Measurements from ENCODE around the gene ZC3H13.

Gene ZC3H13

DNA sequence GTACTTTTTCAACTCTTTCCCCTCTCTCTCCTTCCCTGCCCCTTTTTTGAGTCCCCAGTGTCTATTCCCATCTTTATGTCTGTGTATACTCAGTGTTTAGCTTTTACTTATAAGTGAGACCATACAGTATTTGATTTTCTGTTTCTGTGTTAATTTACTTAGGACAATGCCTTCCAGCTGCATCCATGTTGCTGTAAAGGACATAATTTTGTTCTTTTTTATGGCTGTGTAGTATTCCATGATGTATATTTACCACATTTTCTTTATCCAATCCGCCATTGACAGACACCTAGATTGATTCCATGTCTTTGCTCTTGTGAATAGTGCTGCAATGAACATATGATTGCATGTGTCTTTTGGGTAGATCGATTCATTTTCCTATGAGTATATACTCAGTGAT, 10.7 kb upstream of the ZC3H13 start:
- TF ChIP-seq, protein P1, sequence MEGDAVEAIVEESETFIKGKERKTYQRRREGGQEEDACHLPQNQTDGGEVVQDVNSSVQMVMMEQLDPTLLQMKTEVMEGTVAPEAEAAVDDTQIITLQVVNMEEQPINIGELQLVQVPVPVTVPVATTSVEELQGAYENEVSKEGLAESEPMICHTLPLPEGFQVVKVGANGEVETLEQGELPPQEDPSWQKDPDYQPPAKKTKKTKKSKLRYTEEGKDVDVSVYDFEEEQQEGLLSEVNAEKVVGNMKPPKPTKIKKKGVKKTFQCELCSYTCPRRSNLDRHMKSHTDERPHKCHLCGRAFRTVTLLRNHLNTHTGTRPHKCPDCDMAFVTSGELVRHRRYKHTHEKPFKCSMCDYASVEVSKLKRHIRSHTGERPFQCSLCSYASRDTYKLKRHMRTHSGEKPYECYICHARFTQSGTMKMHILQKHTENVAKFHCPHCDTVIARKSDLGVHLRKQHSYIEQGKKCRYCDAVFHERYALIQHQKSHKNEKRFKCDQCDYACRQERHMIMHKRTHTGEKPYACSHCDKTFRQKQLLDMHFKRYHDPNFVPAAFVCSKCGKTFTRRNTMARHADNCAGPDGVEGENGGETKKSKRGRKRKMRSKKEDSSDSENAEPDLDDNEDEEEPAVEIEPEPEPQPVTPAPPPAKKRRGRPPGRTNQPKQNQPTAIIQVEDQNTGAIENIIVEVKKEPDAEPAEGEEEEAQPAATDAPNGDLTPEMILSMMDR (IDR thresholded peaks at IDR 0.05), result no peak
- DNase-seq (ENCODE audit: low spot score), result no peak
- H3K27ac ChIP-seq, result no peak overlapping the region
- H3K4me3 ChIP-seq, result no peak overlapping the region

DNA sequence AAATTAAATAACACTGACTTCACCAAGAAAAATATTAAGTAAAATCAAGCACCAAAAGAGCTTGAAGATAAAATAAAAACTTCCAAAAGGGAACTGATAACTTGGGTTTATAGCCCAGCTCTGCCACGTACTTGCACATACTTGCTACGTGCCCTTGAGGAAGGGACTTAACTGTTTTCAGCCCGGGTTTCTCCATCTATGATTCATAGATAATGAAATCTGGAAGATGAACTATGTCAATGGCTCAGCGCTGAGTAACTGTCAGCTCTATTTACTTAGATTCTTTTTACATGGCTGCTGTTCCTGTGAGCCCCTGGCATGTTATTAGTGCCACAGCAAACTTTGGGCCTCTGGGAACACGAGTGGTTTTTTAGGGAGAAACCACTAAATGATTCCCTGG, 9.6 kb upstream of the ZC3H13 start:
- H3K27ac ChIP-seq, result no peak overlapping the region
- no peak for DNase-seq (ENCODE audit: low spot score)
- TF ChIP-seq, protein P1 (IDR thresholded peaks at IDR 0.05), result no peak
- no peak overlapping the region for H3K4me3 ChIP-seq

DNA sequence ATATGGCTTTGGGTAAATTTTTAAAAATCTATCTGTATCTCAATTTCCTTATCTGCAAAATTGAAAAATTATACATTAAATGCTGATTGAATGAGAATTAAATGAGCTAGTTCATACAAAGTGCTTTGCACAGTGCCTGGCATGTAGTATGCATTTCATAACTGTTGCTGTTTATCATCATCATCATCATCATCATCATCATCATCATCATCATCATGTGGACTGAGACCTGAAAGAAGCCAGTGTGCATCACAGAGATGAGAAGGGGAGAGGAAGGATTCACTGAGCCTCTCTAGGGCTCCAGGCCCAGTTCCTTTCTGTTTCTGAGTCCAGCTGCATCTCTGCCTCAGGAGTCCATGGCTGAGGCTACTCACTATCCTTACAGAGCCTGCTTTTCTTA, 6.9 kb upstream of the ZC3H13 start:
- TF ChIP-seq, protein P1 (IDR thresholded peaks at IDR 0.05), result no peak
- no peak for DNase-seq (ENCODE audit: low spot score)
- Histone ChIP-seq H3K27ac (no peak overlapping the region), H3K4me3 (no peak overlapping the region)

DNA sequence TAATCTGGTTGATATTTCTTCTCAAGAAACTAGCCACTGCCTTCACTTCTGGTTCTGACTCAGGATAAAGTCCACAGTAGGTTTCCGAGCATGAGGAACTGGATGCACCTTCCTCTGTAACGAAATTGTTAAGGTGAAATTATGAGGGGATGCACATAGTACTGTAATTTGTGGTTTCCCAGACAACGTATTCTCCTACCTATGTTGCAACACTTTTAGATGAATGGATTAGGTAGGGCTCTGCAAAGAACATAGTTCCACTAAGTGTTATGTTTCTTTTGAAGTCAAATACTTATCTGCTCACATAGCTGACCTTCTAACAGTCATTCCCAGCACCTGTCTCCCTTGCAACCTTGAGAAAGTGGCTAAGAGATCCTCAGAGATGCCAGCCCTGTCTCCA, 5.7 kb upstream of the ZC3H13 start:
- DNase-seq (ENCODE audit: low spot score), result no peak
- TF ChIP-seq, protein P1 (IDR thresholded peaks at IDR 0.05), result no peak
- no peak overlapping the region for H3K4me3 ChIP-seq
- H3K27ac ChIP-seq, result no peak overlapping the region

DNA sequence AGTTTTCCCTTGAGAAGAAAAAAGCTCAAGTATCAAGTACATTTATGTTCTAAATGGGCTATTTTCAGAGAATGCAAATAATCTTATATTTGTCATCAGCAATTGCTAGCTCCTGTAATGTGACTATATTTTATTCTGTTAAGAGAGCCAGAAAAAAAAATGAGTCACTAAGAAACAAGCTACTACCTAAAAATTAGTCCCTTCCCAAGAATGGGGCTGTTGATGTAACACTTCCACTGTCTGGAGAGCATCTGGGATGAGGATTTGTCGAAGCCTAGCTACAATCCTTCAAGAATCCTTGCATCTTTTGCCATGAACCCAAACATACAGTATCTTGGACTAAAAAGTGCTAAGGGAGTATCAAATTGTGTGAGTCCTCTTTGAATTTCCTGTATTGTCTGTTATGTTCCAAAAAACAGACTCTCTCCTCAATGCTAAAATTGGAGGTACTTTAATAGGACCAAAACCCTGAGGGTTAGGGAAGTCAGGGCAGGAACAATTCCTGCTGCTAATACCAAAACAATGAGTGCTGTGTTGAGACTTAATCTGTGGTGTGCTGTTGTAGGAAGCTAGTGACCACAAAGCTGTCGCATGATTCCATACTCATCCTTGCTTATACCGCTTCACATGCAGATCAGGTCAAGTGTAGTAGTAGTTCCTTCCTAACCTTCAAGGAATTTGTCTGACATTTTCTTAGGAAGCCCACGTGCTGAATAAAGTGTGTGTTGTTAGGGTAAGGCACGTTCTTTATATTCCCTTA, 4.9 kb upstream of the ZC3H13 start:
- Histone ChIP-seq H3K4me3 (no peak overlapping the region), H3K27ac (no peak overlapping the region)
- TF ChIP-seq, protein P1 (IDR thresholded peaks at IDR 0.05), result no peak
- DNase-seq (ENCODE audit: low spot score), result no peak

DNA sequence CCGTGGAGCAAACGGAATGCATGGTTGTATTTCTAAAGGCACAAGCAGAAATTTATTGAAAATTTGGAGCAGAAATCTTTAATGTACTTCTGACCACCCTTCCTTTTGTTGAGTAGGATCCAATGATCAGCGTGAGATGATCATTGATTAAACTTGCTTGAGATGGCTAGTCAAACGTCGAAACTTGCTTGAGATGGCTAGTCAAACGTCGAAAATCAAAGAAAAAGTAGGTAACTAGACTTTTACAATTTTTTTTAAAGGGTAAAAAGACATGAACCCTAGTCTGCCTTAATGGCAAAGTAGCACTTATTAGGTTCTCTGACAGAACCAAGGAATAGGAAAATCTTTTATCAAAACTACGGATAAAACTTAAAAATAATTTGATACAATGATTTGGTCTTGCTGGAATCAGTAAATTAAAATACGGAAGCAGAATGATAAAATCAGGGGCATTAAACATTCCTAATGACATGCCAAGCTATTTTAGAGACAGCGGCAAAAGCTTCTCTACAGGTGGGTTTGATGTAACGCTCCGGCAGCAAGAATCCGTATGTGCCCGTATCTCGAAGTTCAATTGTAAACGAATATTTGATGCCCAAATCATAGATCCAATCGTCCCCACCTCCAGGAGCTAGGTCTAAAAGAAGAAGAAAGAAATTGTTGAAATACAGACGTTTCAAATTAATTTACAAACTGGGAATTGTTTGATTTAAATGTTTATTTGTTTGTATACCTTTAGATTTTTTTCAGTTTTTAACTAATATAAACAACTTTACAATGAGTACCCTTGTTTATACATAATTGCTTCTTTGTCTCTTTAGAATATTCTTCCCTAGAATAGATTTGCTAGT, 841 bp upstream of the ZC3H13 start:
- no peak for DNase-seq (ENCODE audit: low spot score)
- H3K27ac ChIP-seq, result peak overlapping the region; percentile 95 to 98

More for the DNA sequence above, 841 bp upstream of the ZC3H13 start:
- H3K4me3 ChIP-seq, result peak overlapping the region; percentile 94
- TF ChIP-seq, protein P1 (IDR thresholded peaks at IDR 0.05), result no peak
